Liver (tissue), 9 donors: ENCODE measurements around the gene DSCAML1. TPM values are rescaled to one million over a fixed set of nuclear protein-coding genes. Genes with fewer than 3 reads are reported as not detected.

ENCODE experiments used
- DNase-seq: peaks from one replicate; pipeline ENCODE4 v3.0.0-alpha.2; 2017; ENCODE audit warnings: low spot score
- H3K27ac ChIP-seq, 2 donors: one replicate each; pipeline ENCODE4 v1.7.0; 2013; ENCODE audit warnings: inconsistent platforms in 2 of 2, low read length in 2 of 2, control low read depth in 1 of 2, low read depth in 1 of 2, mild to moderate bottlenecking in 1 of 2
- H3K27me3 ChIP-seq, 4 donors: one replicate each; pipeline versions ENCODE4 v1.6.1 to v1.7.0; 2013; ENCODE audit warnings: low read length in 3 of 4, inconsistent platforms in 1 of 4, mild to moderate bottlenecking in 1 of 4, moderate library complexity in 1 of 4; ENCODE audit not compliant: control insufficient read depth in 4 of 4, insufficient read depth in 4 of 4
- H3K36me3 ChIP-seq, 4 donors: one replicate each; pipeline versions ENCODE4 v1.6.1 to v1.7.0; 2013; ENCODE audit warnings: low read length in 3 of 4, mild to moderate bottlenecking in 3 of 4, low read depth in 1 of 4, moderate library complexity in 1 of 4; ENCODE audit not compliant: control insufficient read depth in 4 of 4, insufficient read depth in 3 of 4
- H3K4me1 ChIP-seq, 4 donors: one replicate each; pipeline versions ENCODE4 v1.6.1 to v1.7.0; 2013; ENCODE audit warnings: low read length in 3 of 4, mild to moderate bottlenecking in 3 of 4, moderate library complexity in 1 of 4; ENCODE audit not compliant: control insufficient read depth in 4 of 4, insufficient read depth in 4 of 4
- H3K4me3 ChIP-seq, 3 donors: one replicate each; pipeline versions ENCODE4 v1.6.1 to v1.7.0; 2013; ENCODE audit warnings: low read length in 3 of 3, control low read depth in 1 of 3, low read depth in 1 of 3, mild to moderate bottlenecking in 1 of 3
- H3K9ac ChIP-seq, 2 donors: one replicate each; pipeline ENCODE4 v1.7.0; 2013; ENCODE audit warnings: low read length in 2 of 2, mild to moderate bottlenecking in 2 of 2, moderate library complexity in 2 of 2, control low read depth in 1 of 2, low read depth in 1 of 2
- H3K9me3 ChIP-seq, 4 donors: one replicate each; pipeline versions ENCODE4 v1.6.1 to v1.7.0; 2013; ENCODE audit warnings: low read length in 3 of 4; ENCODE audit not compliant: control insufficient read depth in 4 of 4
- ATF3 ChIP-seq: IDR thresholded peaks from 2 replicates; pipeline ENCODE4 v1.6.1; 2016; ENCODE audit warnings: antibody characterized with exemption
- CTCF ChIP-seq: fragments of 150-350 bp; IDR thresholded peaks from 2 replicates; pipeline ENCODE4 v1.5.1; 2017; ENCODE audit warnings: improper control_type of control experiment, low read depth, low read length; ENCODE audit not compliant: missing input control
- EGR1 ChIP-seq, 2 donors: IDR thresholded peaks; 2 replicates each; pipeline ENCODE4 v1.6.1; 2016 to 2018; ENCODE audit warnings: antibody characterized with exemption in 2 of 2, low read depth in 2 of 2
- FOXA1 ChIP-seq: IDR thresholded peaks from 2 replicates; pipeline ENCODE4 v1.6.1; 2016; ENCODE audit warnings: antibody characterized with exemption
- FOXA2 ChIP-seq: IDR thresholded peaks from 2 replicates; pipeline ENCODE4 v1.6.1; 2016; ENCODE audit warnings: antibody characterized with exemption
- GABPA ChIP-seq, 2 donors: IDR thresholded peaks in 1 of 2; conservative IDR thresholded peaks in 1 of 2; 2 replicates each; pipeline ENCODE4 v1.6.1; 2016; ENCODE audit warnings: antibody characterized with exemption in 2 of 2, mild to moderate bottlenecking in 1 of 2, moderate library complexity in 1 of 2
- HNF4A ChIP-seq, 2 donors: conservative IDR thresholded peaks; 2 replicates each; pipeline ENCODE4 v1.6.1; 2016; ENCODE audit warnings: antibody characterized with exemption in 2 of 2, mild to moderate bottlenecking in 2 of 2
- HNF4G ChIP-seq: IDR thresholded peaks from 2 replicates; pipeline ENCODE4 v1.6.1; 2016; ENCODE audit warnings: antibody characterized with exemption
- JUND ChIP-seq, 2 donors: IDR thresholded peaks; 2 replicates each; pipeline ENCODE4 v1.6.1; 2016; ENCODE audit warnings: antibody characterized with exemption in 2 of 2
- MAX ChIP-seq: IDR thresholded peaks from 2 replicates; pipeline ENCODE4 v1.6.1; 2016; ENCODE audit warnings: antibody characterized with exemption
- NR2F2 ChIP-seq: IDR thresholded peaks from 2 replicates; pipeline ENCODE4 v1.6.1; 2016; ENCODE audit warnings: antibody characterized with exemption
- RAD21 ChIP-seq, 2 donors: IDR thresholded peaks; 2 replicates each; pipeline ENCODE4 v1.6.1; 2016; ENCODE audit warnings: antibody characterized with exemption in 2 of 2, mild to moderate bottlenecking in 2 of 2
- REST ChIP-seq: IDR thresholded peaks from 2 replicates; pipeline ENCODE4 v1.6.1; 2016; ENCODE audit warnings: antibody characterized with exemption, mild to moderate bottlenecking
- RXRA ChIP-seq, 2 donors: IDR thresholded peaks; 2 replicates each; pipeline ENCODE4 v1.6.1; 2017 to 2018; ENCODE audit warnings: antibody characterized with exemption in 2 of 2, mild to moderate bottlenecking in 1 of 2
- SP1 ChIP-seq: IDR thresholded peaks from 2 replicates; pipeline ENCODE4 v1.6.1; 2018; ENCODE audit warnings: antibody characterized with exemption, mild to moderate bottlenecking
- TAF1 ChIP-seq: conservative IDR thresholded peaks from 2 replicates; pipeline ENCODE4 v1.6.1; 2016; ENCODE audit warnings: antibody characterized with exemption, mild to moderate bottlenecking
- YY1 ChIP-seq: IDR thresholded peaks from 2 replicates; pipeline ENCODE4 v1.6.1; 2016; ENCODE audit warnings: antibody characterized with exemption, mild to moderate bottlenecking
- ZBTB33 ChIP-seq: IDR thresholded peaks from 2 replicates; pipeline ENCODE4 v1.6.1; 2016; ENCODE audit warnings: antibody characterized with exemption
- WGBS: extraction: QIAGEN DNeasy Blood & Tissue Kit; methylation state at CpG from one replicate; pipeline ENCODE4 v1.1.7; 2013; 5-methylcytosine and 5-hydroxymethylcytosine counted together
- polyA plus RNA-seq, 2 donors: library from polyadenylated mRNA; stranded (reverse) in 1 of 2; unstranded in 1 of 2; fragments of 200-250 nt in 1 of 2; fragments of >200 nt in 1 of 2; fragmentation: Nextera tagmentation in 1 of 2; extraction: Ambion mirVana in 1 of 2; gene quantifications; one replicate each; pipeline versions ENCODE4 v1.2.1 to v1.2.3, GENCODE V29; 2013 to 2015
- total RNA-seq, 2 donors: library from RNA; depleted of rRNA; stranded (reverse); fragments of >200 nt; gene quantifications; one replicate each; pipeline ENCODE4 v1.2.3, GENCODE V29; 2014
- donor health status: healthy.
- donor health status: healthy.
- donor health status: healthy.
- donor health status: healthy.
- donor health status: healthy.

Gene DSCAML1
- total and polyA plus RNA-seq, 4 donors, result 0.07 to 0.42 (median 0.20) TPM

- 71% methylated on average over 3 of the region's 3 CpGs for WGBS
- DNase-seq, result no peak
- no peaks in the 10 kb centered on the region for H3K36me3 ChIP-seq
- no peaks in the 10 kb centered on the region for H3K4me1 ChIP-seq
- no peak overlapping the region for H3K27ac ChIP-seq
- no peak for TF ChIP-seq CTCF
- TF ChIP-seq RAD21 (IDR thresholded peaks at IDR 0.05), result no peak
- no peak for TF ChIP-seq JUND (IDR thresholded peaks at IDR 0.05)
- TF ChIP-seq SP1, result no peak
- TF ChIP-seq GABPA (IDR thresholded peaks at IDR 0.05 in 1 of 2, conservative IDR thresholded peaks at IDR 0.05 in 1 of 2), result no peak
- no peak for TF ChIP-seq TAF1
- no peak for TF ChIP-seq MAX
- no peak for TF ChIP-seq HNF4A (conservative IDR thresholded peaks at IDR 0.05)
- no peak for TF ChIP-seq EGR1 (IDR thresholded peaks at IDR 0.05; ENCODE audit: low read depth in 2 of 2)
- TF ChIP-seq NR2F2, result no peak
- no peak for TF ChIP-seq YY1
- no peak for TF ChIP-seq ZBTB33
- no peak for TF ChIP-seq RXRA (IDR thresholded peaks at IDR 0.05)
- TF ChIP-seq ATF3, result no peak
- no peak for TF ChIP-seq REST
- no peak for TF ChIP-seq FOXA2
- TF ChIP-seq HNF4G, result no peak
- no peak for TF ChIP-seq FOXA1
- H3K9ac ChIP-seq, result no peak overlapping the region
- H3K27me3 ChIP-seq, result no peaks in the 10 kb centered on the region
- no peaks in the 10 kb centered on the region for H3K9me3 ChIP-seq
- H3K4me3 ChIP-seq, result no peak overlapping the region
These were observed 286.4 kb downstream of the DSCAML1 start for GRCh38 chr11:117510646-117511045.
